Psoas muscle (tissue), 8 donors: ENCODE measurements around the gene CDH7. TPM values are rescaled to one million over a fixed set of nuclear protein-coding genes. Genes with fewer than 3 reads are reported as not detected.

Experiments
- ATAC-seq, 4 donors: fragments of 200-7000 bp; cut with Tn5 transposase; one replicate each; pipeline ENCODE4 v1.9.1; 2020; ENCODE audit warnings: moderate library complexity in 3 of 4, mild to moderate bottlenecking in 2 of 4
- DNase-seq, 2 donors: peaks; one replicate each; pipeline ENCODE4 v3.0.0-alpha.2; 2020
- H3K27ac ChIP-seq: fragments of 200-600 bp; one replicate; pipeline ENCODE4 v1.8.0; 2022
- H3K27me3 ChIP-seq, 3 donors: fragments of 200-600 bp in 1 of 3; one replicate each; pipeline versions ENCODE4 v1.6.1 to v1.8.0; 2013 to 2022; ENCODE audit warnings: low read length in 2 of 3, mild to moderate bottlenecking in 2 of 3, moderate library complexity in 1 of 3; ENCODE audit not compliant: insufficient read depth in 3 of 3
- H3K36me3 ChIP-seq, 2 donors: fragments of 200-600 bp in 1 of 2; one replicate each; pipeline versions ENCODE4 v1.6.1 to v1.8.0; 2013 to 2022; ENCODE audit warnings: low read depth in 1 of 2, mild to moderate bottlenecking in 1 of 2, moderate library complexity in 1 of 2; ENCODE audit not compliant: insufficient read depth in 1 of 2
- H3K4me1 ChIP-seq: fragments of 200-600 bp; one replicate; pipeline ENCODE4 v1.8.0; 2022
- H3K4me3 ChIP-seq: fragments of 200-600 bp; one replicate; pipeline ENCODE4 v1.8.0; 2022; ENCODE audit warnings: mild to moderate bottlenecking
- H3K9me3 ChIP-seq: fragments of 200-600 bp; one replicate; pipeline ENCODE4 v1.8.0; 2022
- WGBS, 3 donors: extraction: QIAGEN DNeasy Blood & Tissue Kit; methylation state at CpG; one replicate each; pipeline versions ENCODE4 v1.1.6 to v1.1.7; 2013; 5-methylcytosine and 5-hydroxymethylcytosine counted together
- intact Hi-C, 2 donors: fragments of 100-400 bp; cut with DNase I; formaldehyde crosslinking; loops; one replicate each; pipeline versions ENCODE4 v1.11.0 to v1.14.2; 2022
- polyA plus RNA-seq, 3 donors: library from polyadenylated mRNA; stranded (reverse); fragments of 200-250 nt; gene quantifications; one replicate each; pipeline ENCODE4 v1.2.3, GENCODE V29; 2013
- total RNA-seq, 4 donors: library from RNA; stranded (reverse); fragmentation: NEBNext Ultra II Directional in 2 of 4; extraction: Animal tissue kit (Norgen Biotek cat#: 25700) in 2 of 4; gene quantifications; one replicate each; pipeline versions ENCODE4 v1.2.1 to v1.2.4, GENCODE V29; 2021 to 2023
- TF ChIP-seq, protein P1 (sequence below): fragments of 200-600 bp; IDR thresholded peaks from one replicate; pipeline ENCODE4 v1.8.0; 2022; ENCODE audit warnings: antibody characterized with exemption
- donor health status: healthy with polysubstance abuse.
- donor health status: DM: no; HTN: no; CAD: no; lungs with moderate emphysema.
- donor health status: Bipolar disorder and iron deficiency.
- donor health status: healthy.
- donor health status: DM: yes; HTN: yes; CAD: no.
- donor health status: DM: no; HTN: no; CAD: no.
- donor health status: DM: no; HTN: no; CAD: no.
- donor health status: DM: yes; HTN: yes; CAD: no.

The CDH7 gene
- total and polyA plus RNA-seq, 7 donors = under 0.01 TPM; not detected in 6

DNA sequence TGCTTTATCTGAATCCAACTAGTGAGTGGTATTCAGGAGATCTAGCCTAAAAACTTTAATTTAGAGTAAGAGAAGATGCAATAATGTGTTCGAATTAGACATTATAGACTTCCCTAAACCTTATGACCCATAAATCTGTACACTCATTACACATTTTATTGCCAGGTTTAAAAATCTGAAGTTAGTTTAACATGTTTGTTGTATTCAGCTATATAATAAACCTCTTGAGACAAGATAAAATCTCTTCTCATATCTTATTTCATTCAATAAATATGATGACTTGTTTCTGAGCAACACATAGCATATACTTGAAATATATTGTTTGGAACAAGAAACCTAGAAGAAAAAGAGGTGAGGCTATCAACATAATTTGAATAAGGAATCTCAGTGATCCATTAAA is 150.7 kb downstream of the CDH7 start:
- ATAC-seq (no peak), DNase-seq (no peak)
- Histone ChIP-seq H3K27me3 (no peaks in the 10 kb centered on the region), H3K4me1 (no peaks in the 10 kb centered on the region), H3K27ac (no peak overlapping the region), H3K36me3 (no peaks in the 10 kb centered on the region), H3K9me3 (no peaks in the 10 kb centered on the region), H3K4me3 (no peak overlapping the region)
- 57 to 65% (median 62%) methylated on average over 1 of the region's 1 CpG for WGBS, 3 donors
- TF ChIP-seq, protein P1, sequence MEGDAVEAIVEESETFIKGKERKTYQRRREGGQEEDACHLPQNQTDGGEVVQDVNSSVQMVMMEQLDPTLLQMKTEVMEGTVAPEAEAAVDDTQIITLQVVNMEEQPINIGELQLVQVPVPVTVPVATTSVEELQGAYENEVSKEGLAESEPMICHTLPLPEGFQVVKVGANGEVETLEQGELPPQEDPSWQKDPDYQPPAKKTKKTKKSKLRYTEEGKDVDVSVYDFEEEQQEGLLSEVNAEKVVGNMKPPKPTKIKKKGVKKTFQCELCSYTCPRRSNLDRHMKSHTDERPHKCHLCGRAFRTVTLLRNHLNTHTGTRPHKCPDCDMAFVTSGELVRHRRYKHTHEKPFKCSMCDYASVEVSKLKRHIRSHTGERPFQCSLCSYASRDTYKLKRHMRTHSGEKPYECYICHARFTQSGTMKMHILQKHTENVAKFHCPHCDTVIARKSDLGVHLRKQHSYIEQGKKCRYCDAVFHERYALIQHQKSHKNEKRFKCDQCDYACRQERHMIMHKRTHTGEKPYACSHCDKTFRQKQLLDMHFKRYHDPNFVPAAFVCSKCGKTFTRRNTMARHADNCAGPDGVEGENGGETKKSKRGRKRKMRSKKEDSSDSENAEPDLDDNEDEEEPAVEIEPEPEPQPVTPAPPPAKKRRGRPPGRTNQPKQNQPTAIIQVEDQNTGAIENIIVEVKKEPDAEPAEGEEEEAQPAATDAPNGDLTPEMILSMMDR = no peak
- intact Hi-C loops = no loop called here

DNA sequence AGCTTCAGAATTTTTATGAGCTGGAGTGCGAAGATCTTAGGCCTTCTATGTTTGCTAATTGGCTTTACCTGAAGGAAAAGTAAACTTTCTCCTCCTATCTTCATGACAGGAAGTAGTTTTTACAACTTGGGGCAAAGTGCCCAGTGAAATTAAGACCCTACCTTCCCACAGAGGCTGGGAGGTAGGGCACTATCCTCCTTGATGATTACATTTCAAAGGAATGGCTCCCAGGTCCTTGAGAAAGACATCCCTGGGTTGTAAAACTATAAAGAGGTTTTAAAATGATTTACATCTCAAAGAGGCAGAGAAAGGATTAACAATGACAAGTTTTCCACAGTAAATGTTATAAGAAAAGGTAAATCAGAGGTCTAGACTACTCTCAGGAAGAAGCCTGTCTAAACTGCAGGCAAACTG is 155.8 kb downstream of the CDH7 start:
- TF ChIP-seq, protein P1 = no peak
- no peaks in the 10 kb centered on the region for H3K36me3 ChIP-seq
- DNase-seq (no peak), ATAC-seq (no peak)
- H3K4me3 ChIP-seq = no peak overlapping the region
- no peak overlapping the region for H3K27ac ChIP-seq
- H3K9me3 ChIP-seq = no peaks in the 10 kb centered on the region
- WGBS, 3 donors = 86 to 97% (median 88%) methylated on average over 1 of the region's 1 CpG
- H3K27me3 ChIP-seq = no peaks in the 10 kb centered on the region
- intact Hi-C loops = no loop called here
- H3K4me1 ChIP-seq = no peaks in the 10 kb centered on the region

DNA sequence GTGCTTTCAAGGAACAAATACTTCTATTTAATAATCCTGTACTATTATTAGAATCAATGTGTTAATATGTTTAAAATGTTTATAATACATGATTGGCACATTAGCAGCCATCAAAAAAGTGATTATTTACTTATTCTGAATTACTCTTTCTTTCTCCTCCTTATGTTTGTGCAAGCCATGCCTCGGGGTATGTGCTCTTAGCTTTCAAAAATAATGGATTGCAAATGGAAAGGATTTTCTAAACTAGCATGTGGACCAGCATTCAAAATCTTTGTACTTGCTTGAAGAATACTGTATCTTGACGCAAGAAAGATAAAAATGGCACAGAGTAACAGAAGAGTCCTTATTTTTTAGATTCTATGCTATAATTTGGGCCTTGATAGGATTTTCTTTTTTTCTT is 156.5 kb downstream of the CDH7 start:
- Histone ChIP-seq H3K27me3 (no peaks in the 10 kb centered on the region), H3K9me3 (no peaks in the 10 kb centered on the region), H3K36me3 (no peaks in the 10 kb centered on the region), H3K4me1 (no peaks in the 10 kb centered on the region), H3K27ac (no peak overlapping the region), H3K4me3 (no peak overlapping the region)
- DNase-seq = no peak
- TF ChIP-seq, protein P1 = no peak
- intact Hi-C loops = no loop called here
- 56 to 67% (median 62%) methylated on average over 2 of the region's 2 CpGs for WGBS, 3 donors
- ATAC-seq = no peak

DNA sequence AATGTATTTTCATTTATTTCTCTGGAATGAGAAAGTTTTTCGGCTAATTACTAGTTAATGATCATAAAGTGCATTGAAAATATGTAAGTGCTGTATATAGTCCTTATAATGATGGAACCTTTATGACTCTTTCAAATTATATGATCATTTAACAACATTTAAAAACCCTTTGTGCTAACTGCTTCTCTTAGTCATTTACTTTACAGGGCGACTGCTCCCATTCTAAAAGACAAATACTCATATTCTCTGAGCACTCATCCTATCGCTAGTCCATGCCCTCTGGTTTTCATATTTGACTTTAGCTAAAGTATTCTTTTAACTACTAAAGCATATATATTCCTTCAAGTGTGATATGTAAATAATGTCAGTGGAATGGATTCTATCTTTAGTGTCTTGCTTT is 168.2 kb downstream of the CDH7 start:
- intact Hi-C loops = no loop called here

DNA sequence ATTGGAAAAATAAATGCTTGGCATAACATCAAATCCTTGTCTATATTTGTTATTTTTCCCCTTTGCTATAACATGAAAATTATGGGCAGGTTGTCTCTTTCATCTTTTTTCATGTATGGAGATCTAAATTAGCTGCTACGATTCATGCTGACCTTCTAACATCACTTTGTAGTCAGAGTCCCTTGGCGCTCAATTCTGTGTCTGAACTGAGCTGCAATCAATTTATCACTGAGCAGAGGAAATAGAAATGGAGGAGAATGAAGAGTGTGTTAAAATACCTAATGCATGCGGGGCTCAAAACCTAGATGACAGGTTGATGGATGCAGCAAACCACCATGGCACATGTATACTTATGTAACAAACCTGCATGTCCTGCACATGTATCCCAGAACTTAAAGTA is 168.9 kb downstream of the CDH7 start:
- no peaks in the 10 kb centered on the region for H3K4me1 ChIP-seq
- intact Hi-C loops = no loop called here
- WGBS, 3 donors = 49 to 53% (median 53%) methylated on average over 3 of the region's 3 CpGs

More for the DNA sequence above, 168.2 kb downstream of the CDH7 start:
- Histone ChIP-seq H3K27me3 (no peaks in the 10 kb centered on the region), H3K9me3 (no peaks in the 10 kb centered on the region), H3K4me1 (no peaks in the 10 kb centered on the region), H3K36me3 (no peaks in the 10 kb centered on the region), H3K4me3 (no peak overlapping the region), H3K27ac (no peak overlapping the region)
- no peak for ATAC-seq
- 69 to 90% (median 85%) methylated on average over 3 of the region's 3 CpGs for WGBS, 3 donors
- TF ChIP-seq, protein P1 = no peak
- no peak for DNase-seq

More for the DNA sequence above, 168.9 kb downstream of the CDH7 start:
- H3K4me3 ChIP-seq = no peak overlapping the region
- H3K9me3 ChIP-seq = no peaks in the 10 kb centered on the region
- H3K27me3 ChIP-seq = no peaks in the 10 kb centered on the region
- ATAC-seq (no peak), DNase-seq (no peak)
- H3K27ac ChIP-seq = no peak overlapping the region
- TF ChIP-seq, protein P1 = no peak
- no peaks in the 10 kb centered on the region for H3K36me3 ChIP-seq
